Prostate gland (tissue), 2 donors: ENCODE data around the gene INPP5A. TPM values are rescaled to one million over a fixed set of nuclear protein-coding genes. Genes with fewer than 3 reads are reported as not detected.

Experiments
- DNase-seq: peaks from one replicate; pipeline ENCODE4 v3.0.0-alpha.2; 2019; ENCODE audit warnings: low spot score
- H3K27ac ChIP-seq, 2 donors: fragments of 200-600 bp; sonication (generic); 2 replicates each; pipeline ENCODE4 v1.5.1; 2017 to 2019
- H3K27me3 ChIP-seq: fragments of 200-600 bp; sonication (generic); replicated peaks from 2 replicates; pipeline ENCODE4 v1.5.1; 2019; ENCODE audit not compliant: insufficient read depth
- H3K36me3 ChIP-seq, 2 donors: fragments of 200-600 bp; sonication (generic); 1 replicate in 1 of 2; 2 replicates in 1 of 2; pipeline versions ENCODE4 v1.5.1 to v1.8.1; 2017 to 2019
- H3K4me1 ChIP-seq: fragments of 200-600 bp; sonication (generic); replicated peaks from 2 replicates; pipeline ENCODE4 v1.5.1; 2019
- H3K4me3 ChIP-seq, 2 donors: fragments of 200-600 bp; sonication (generic); 2 replicates each; pipeline ENCODE4 v1.5.1; 2017 to 2019
- H3K9me3 ChIP-seq: fragments of 200-600 bp; sonication (generic); 2 replicates; pipeline ENCODE4 v1.5.1; 2017
- POLR2A ChIP-seq: fragments of 450-650 bp; IDR thresholded peaks from one replicate; pipeline ENCODE4 v1.6.1; 2016; ENCODE audit warnings: antibody characterized with exemption, mild to moderate bottlenecking
- POLR2AphosphoS5 ChIP-seq: sonication (generic); formaldehyde crosslinking; IDR thresholded peaks from one replicate; pipeline ENCODE4 v1.6.1; 2017; ENCODE audit warnings: antibody characterized with exemption
- WGBS: methylation state at CpG from one replicate; pipeline ENCODE4 v1.1.5; 2018; 5-methylcytosine and 5-hydroxymethylcytosine counted together
- intact Hi-C: fragments of 100-400 bp; cut with DNase I; formaldehyde crosslinking; loops from one replicate; pipeline ENCODE4 v1.14.2; 2022
- total RNA-seq, 2 donors: library from RNA; depleted of rRNA; stranded (reverse); fragments of >200 nt; gene quantifications; one replicate each; pipeline ENCODE4 v1.1.0, GENCODE V29; 2016
- TF ChIP-seq, protein P1 (sequence below), 4 experiments: fragments of 200-600 bp in 2 of 4; fragments of 450-650 bp in 2 of 4; sonication (generic) in 2 of 4; IDR thresholded peaks; 1 replicate in 3 of 4; 2 replicates in 1 of 4; pipeline ENCODE4 v1.5.1; 2016 to 2019; ENCODE audit warnings: antibody characterized with exemption in 4 of 4, mild to moderate bottlenecking in 2 of 4, moderate library complexity in 2 of 4

INPP5A gene
- total RNA-seq, 2 donors from 2014 or later, result 49.5 to 83.3 TPM

GRCh38 chr10:132750936-132751335, 213.3 kb downstream of the INPP5A start:
- TF ChIP-seq, protein P1, sequence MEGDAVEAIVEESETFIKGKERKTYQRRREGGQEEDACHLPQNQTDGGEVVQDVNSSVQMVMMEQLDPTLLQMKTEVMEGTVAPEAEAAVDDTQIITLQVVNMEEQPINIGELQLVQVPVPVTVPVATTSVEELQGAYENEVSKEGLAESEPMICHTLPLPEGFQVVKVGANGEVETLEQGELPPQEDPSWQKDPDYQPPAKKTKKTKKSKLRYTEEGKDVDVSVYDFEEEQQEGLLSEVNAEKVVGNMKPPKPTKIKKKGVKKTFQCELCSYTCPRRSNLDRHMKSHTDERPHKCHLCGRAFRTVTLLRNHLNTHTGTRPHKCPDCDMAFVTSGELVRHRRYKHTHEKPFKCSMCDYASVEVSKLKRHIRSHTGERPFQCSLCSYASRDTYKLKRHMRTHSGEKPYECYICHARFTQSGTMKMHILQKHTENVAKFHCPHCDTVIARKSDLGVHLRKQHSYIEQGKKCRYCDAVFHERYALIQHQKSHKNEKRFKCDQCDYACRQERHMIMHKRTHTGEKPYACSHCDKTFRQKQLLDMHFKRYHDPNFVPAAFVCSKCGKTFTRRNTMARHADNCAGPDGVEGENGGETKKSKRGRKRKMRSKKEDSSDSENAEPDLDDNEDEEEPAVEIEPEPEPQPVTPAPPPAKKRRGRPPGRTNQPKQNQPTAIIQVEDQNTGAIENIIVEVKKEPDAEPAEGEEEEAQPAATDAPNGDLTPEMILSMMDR (IDR thresholded peaks at IDR 0.05), result no peak
- TF ChIP-seq POLR2A (no peak), POLR2AphosphoS5 (no peak)
- peaks cover 5 to 7% of the 10 kb centered on the region in 2 donors for H3K36me3 ChIP-seq
- intact Hi-C loops, result no loop called here
- H3K9me3 ChIP-seq, result no peaks in the 10 kb centered on the region
- H3K4me1 ChIP-seq, result no peaks in the 10 kb centered on the region
- H3K4me3 ChIP-seq, result no peak overlapping the region
- DNase-seq, result no peak
- H3K27me3 ChIP-seq, result no peaks in the 10 kb centered on the region
- H3K27ac ChIP-seq, result no peak overlapping the region
- WGBS, result 91% methylated on average over 14 of the region's 14 CpGs

GRCh38 chr10:132752378-132752777, 214.8 kb downstream of the INPP5A start:
- H3K36me3 ChIP-seq, result peaks cover 5 to 7% of the 10 kb centered on the region in 2 donors
- no peak for DNase-seq
- H3K4me1 ChIP-seq, result no peaks in the 10 kb centered on the region
- H3K4me3 ChIP-seq, result no peak overlapping the region
- TF ChIP-seq POLR2A, result no peak
- no peaks in the 10 kb centered on the region for H3K9me3 ChIP-seq
- intact Hi-C loops, result no loop called here
- no peaks in the 10 kb centered on the region for H3K27me3 ChIP-seq
- 92% methylated on average over 20 of the region's 20 CpGs for WGBS
- no peak overlapping the region for H3K27ac ChIP-seq

- Histone ChIP-seq H3K27ac (no peak overlapping the region), H3K36me3 (peaks cover 5 to 7% of the 10 kb centered on the region in 2 donors), H3K9me3 (no peaks in the 10 kb centered on the region), H3K4me1 (no peaks in the 10 kb centered on the region), H3K27me3 (no peaks in the 10 kb centered on the region), H3K4me3 (no peak overlapping the region)
- intact Hi-C loops, result no loop called here
- DNase-seq, result no peak
- 96% methylated on average over 28 of the region's 28 CpGs for WGBS
- TF ChIP-seq, protein P1 (IDR thresholded peaks at IDR 0.05), result no peak
Measured at GRCh38 chr10:132752961-132753360, 215.4 kb downstream of the INPP5A start.

GRCh38 chr10:132753596-132753995, 216.0 kb downstream of the INPP5A start:
- no peaks in the 10 kb centered on the region for H3K27me3 ChIP-seq
- no peaks in the 10 kb centered on the region for H3K9me3 ChIP-seq
- H3K36me3 ChIP-seq, result peaks cover 5 to 7% of the 10 kb centered on the region in 2 donors
- no peak overlapping the region for H3K4me3 ChIP-seq
- no peak for TF ChIP-seq POLR2A
- no peak for TF ChIP-seq POLR2AphosphoS5
- TF ChIP-seq, protein P1 (IDR thresholded peaks at IDR 0.05), result no peak
- WGBS, result 84% methylated on average over 15 of the region's 15 CpGs
- DNase-seq, result no peak
- no peak overlapping the region for H3K27ac ChIP-seq
- intact Hi-C loops, result no loop called here
- H3K4me1 ChIP-seq, result no peaks in the 10 kb centered on the region

- TF ChIP-seq POLR2AphosphoS5 (no peak), POLR2A (no peak)
- TF ChIP-seq, protein P1 (IDR thresholded peaks at IDR 0.05), result no peak
- WGBS, result 88% methylated on average over 18 of the region's 18 CpGs
- no peak overlapping the region for H3K4me3 ChIP-seq
- H3K4me1 ChIP-seq, result no peaks in the 10 kb centered on the region
- no peaks in the 10 kb centered on the region for H3K9me3 ChIP-seq
- no peaks in the 10 kb centered on the region for H3K27me3 ChIP-seq
- intact Hi-C loops, result no loop called here
- DNase-seq, result no peak
- no peak overlapping the region for H3K27ac ChIP-seq
- H3K36me3 ChIP-seq, result peaks cover 5 to 7% of the 10 kb centered on the region in 2 donors
Measured at GRCh38 chr10:132754071-132754470, 216.5 kb downstream of the INPP5A start.
